NK-92 treated with Interleukin-12 subunit alpha and Interleukin-12 subunit beta, amount 100 ng/mL, for 24 hours (cell line): ENCODE measurements around the gene WAC.

ENCODE experiments used
- DNase-seq: peaks from one replicate; lab custom pipeline; 2025; lab: John Stamatoyannopoulos, UW

The WAC gene

GRCh38 chr10:28668363-28669226 is 135.7 kb downstream of the WAC start:
- no peak for DNase-seq

- no peak for DNase-seq
These were observed 136.6 kb downstream of the WAC start for GRCh38 chr10:28669227-28670173.
